ENCODE results near the gene PIK3CB. TPM values are rescaled to one million over a fixed set of nuclear protein-coding genes. Genes with fewer than 3 reads are reported as not detected.

The PIK3CB gene
- total RNA-seq, 1 experiment from 2014 or later = 35.6 TPM

- TF ChIP-seq CTCF (conservative IDR thresholded peaks at IDR 0.05) = no peak
- Histone ChIP-seq H3K79me2 (ENCODE audit: insufficient read depth, low read length) (no peaks in the 10 kb centered on the region), H3K4ac (ENCODE audit: low read depth, low read length) (no peak overlapping the region), H3T11ph (ENCODE audit: low read length) (no peak overlapping the region), H2BK20ac (ENCODE audit: low read depth, low read length, poor library complexity, severe bottlenecking) (no peak overlapping the region), H4K8ac (replicated peaks; ENCODE audit: insufficient read length, low read depth, low read length) (no peak overlapping the region), H2BK120ac (ENCODE audit: low read depth, low read length, poor library complexity, severe bottlenecking) (no peak overlapping the region), H3K9ac (ENCODE audit: extremely low read depth, insufficient read length, low read length) (no peak overlapping the region), H4K5ac (ENCODE audit: insufficient read length, low read depth, low read length) (no peak overlapping the region), H3K14ac (ENCODE audit: insufficient read depth, low read length) (no peak overlapping the region), H4K20me1 (ENCODE audit: control insufficient read depth, insufficient read depth, insufficient read length) (no peaks in the 10 kb centered on the region), H2BK12ac (ENCODE audit: insufficient read length, low read depth, low read length) (no peak overlapping the region), H3K18ac (ENCODE audit: insufficient read length, low read depth, low read length) (no peak overlapping the region), H3K27ac (ENCODE audit: insufficient read length, low read depth, low read length) (no peak overlapping the region), H3K23ac (ENCODE audit: insufficient read length, low read depth, low read length) (no peak overlapping the region), H3K27me3 (ENCODE audit: insufficient read depth, low read length) (no peaks in the 10 kb centered on the region), H3K4me1 (ENCODE audit: insufficient read depth, low read length) (no peaks in the 10 kb centered on the region), H2BK15ac (ENCODE audit: low read depth, low read length) (no peak overlapping the region), H2BK5ac (ENCODE audit: insufficient read length, low read length) (no peak overlapping the region), H2AK5ac (ENCODE audit: insufficient read length, low read length) (no peak overlapping the region), H3K23me2 (ENCODE audit: insufficient read length, low read depth, low read length, poor library complexity, severe bottlenecking) (no peaks in the 10 kb centered on the region), H4K91ac (ENCODE audit: insufficient read length, low read depth, low read length) (no peak overlapping the region), H3K56ac (ENCODE audit: insufficient read length, low read depth, low read length) (no peak overlapping the region), H3K4me2 (ENCODE audit: insufficient read depth, insufficient read length, low read length) (no peak overlapping the region), H3K9me3 (ENCODE audit: control insufficient read depth, low read depth, low read length) (no peaks in the 10 kb centered on the region), H3K79me1 (ENCODE audit: insufficient read depth, low read depth, low read length, poor library complexity, severe bottlenecking) (no peaks in the 10 kb centered on the region), H2AFZ (ENCODE audit: low read length) (no peak overlapping the region)
- no peak for DNase-seq
- H3K4me3 Mint-ChIP-seq = no peak overlapping the region
- H3K9me3 Mint-ChIP-seq = no peaks in the 10 kb centered on the region
- WGBS (ENCODE audit: extremely low coverage, insufficient read length, low lambda C conversion rate) = no CpG with 5 or more reads among the region's 2 CpGs
- peaks cover 14 to 16% of the 10 kb centered on the region in 2 experiments for H3K4me1 Mint-ChIP-seq
- no peaks in the 10 kb centered on the region for H3K27me3 Mint-ChIP-seq (ENCODE audit: low read depth)
- peaks cover 0 to 7% (median 0%) of the 10 kb centered on the region in 3 experiments; a peak in 3 of 7 replicates for H3K36me3 Mint-ChIP-seq (ENCODE audit: insufficient read depth in 1 of 3, low read depth in 3 of 3)
- no peak overlapping the region for H3K27ac Mint-ChIP-seq
Measured at GRCh38 chr3:138725116-138725515, 109.6 kb downstream of the PIK3CB start.
